HG02970 (cell line): ENCODE data around the gene GCC2.
"Not testable (repeated sequence)": the region's sequence is repeated elsewhere in the genome, so short reads cannot be mapped to it uniquely, and the experiment has no call there.

ENCODE experiments used
- ATAC-seq: cut with Tn5 transposase; IDR thresholded peaks from one replicate; pipeline ENCODE4 v1.9.1; 2021; ENCODE audit warnings: mild to moderate bottlenecking, moderate library complexity, moderate number of reproducible peaks; ENCODE audit not compliant: unreplicated experiment, low FRiP score

GCC2 gene

DNA sequence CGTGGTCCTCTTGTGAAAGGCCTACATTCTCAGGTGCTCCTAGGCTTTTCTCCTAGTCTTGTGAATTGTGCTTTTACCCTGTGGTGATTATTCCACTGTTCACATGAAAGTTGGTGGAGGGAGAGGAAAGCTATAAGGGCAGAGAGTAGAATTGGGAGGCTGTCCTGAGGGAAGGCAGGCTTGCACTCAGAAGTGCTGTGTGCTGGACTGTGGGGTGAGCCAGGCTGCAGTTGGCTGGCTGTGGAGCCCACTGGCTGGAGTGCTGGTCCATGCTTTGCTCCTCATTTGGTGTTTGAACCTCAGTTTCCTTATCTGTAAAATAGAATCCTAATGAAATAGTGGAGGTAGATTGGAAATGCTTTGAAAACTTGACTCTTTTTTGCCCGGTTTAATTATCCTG lies 106.6 kb downstream of the GCC2 start:
- no peak for ATAC-seq

DNA sequence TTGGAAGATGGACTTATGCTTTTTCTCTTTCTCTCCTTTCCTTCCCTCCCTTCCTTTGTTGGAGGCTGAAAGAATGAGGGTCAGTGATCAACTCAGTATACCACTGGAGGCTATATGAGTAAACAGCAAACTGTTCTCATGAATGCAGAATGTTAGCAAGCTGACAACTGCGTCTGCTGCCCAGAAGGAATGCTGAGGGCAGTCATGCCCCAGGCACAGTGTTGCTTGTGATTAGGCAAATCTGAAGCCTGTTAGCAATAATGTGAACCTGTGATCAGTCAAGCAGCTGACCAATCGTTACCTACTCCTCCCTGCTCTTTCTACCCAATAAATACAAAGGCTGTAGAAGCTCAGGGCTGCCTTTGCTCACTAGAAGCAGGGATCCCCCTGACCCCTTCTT lies 107.6 kb downstream of the GCC2 start:
- not testable (repeated sequence) for ATAC-seq
